Superior temporal gyrus (tissue), 1 donor: ENCODE measurements around the gene UBE3B.

Experiments
- DNase-seq: peaks from one replicate; pipeline ENCODE4 v3.0.0-alpha.2; 2016; ENCODE audit errors: extremely low spot score

UBE3B gene

GRCh38 chr12:109494348-109494881, 17.0 kb downstream of the UBE3B start:
- DNase-seq: no peak

- no peak for DNase-seq
Measured at GRCh38 chr12:109495012-109495411, 17.6 kb downstream of the UBE3B start.

DNA sequence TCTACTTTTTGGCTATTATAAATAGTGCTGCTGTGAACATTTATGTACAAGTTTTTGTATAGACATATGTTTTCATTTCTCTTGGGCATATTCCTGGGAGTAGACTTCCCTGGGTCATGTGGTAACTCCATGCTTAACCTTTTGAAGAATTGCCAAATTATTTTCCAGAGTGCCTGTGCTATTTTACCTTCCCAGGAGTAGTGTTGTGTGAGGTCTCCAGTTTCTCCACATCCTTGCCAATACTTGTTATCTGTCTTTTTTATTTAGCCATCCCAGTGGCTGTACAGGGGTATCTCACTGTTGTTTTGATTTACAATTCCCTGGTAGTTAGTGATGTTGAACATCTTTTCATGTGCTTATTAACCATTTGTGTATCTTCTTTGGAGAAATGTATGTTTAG, 18.9 kb downstream of the UBE3B start:
- DNase-seq: no peak

DNA sequence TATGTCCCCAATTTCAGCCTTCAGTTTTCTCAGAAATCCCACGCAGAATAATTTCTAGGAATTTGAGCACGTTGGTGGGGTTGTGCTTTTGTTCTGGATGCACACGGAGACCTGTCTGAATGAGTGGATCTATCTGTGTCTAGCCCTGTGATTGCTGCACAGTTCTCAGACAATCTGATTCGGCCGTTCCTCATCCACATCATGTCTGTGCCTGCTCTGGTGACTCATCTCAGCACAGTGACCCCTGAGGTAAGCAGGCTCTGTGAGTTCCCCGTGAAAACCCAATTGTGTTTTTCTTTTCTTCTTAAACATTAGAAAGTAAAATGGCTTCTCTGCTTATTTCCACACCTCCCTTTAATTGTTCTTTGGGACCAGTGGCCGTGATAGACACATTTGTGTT, 20.2 kb downstream of the UBE3B start:
- DNase-seq: no peak

- DNase-seq: no peak
Measured at GRCh38 chr12:109500406-109501185, 23.2 kb downstream of the UBE3B start.

GRCh38 chr12:109501299-109501698, 23.9 kb downstream of the UBE3B start:
- DNase-seq: no peak

- no peak for DNase-seq
Measured at GRCh38 chr12:109502332-109502731, 24.9 kb downstream of the UBE3B start.

GRCh38 chr12:109503611-109504010, 26.2 kb downstream of the UBE3B start:
- DNase-seq: peak; percentile 79

GRCh38 chr12:109504068-109504467, 26.6 kb downstream of the UBE3B start:
- DNase-seq: no peak

GRCh38 chr12:109510196-109510595, 32.8 kb downstream of the UBE3B start:
- no peak for DNase-seq

DNA sequence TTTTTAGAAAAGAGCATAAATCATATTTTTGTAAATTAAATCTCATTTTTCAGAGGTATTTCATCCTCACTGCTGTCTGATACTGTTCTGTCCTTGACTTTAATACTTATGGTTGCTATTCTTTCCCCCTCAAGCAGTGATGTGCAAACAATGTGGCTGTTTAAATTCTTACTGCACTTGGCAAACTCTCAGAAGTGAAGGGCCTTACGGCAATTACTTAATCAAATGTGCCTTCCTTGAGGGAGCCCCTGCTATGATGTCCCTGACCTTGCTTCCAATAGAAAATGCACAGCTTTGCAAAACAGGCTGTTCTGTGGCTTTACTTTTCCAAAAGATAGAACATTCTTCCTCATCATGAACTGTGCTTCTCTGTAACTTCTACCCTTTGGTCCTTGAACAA, 35.2 kb downstream of the UBE3B start:
- DNase-seq: no peak

- DNase-seq: no peak
Measured at GRCh38 chr12:109513051-109513450, 35.6 kb downstream of the UBE3B start.

- no peak for DNase-seq
Measured at GRCh38 chr12:109513977-109514376, 36.5 kb downstream of the UBE3B start.

GRCh38 chr12:109517619-109518018, 40.2 kb downstream of the UBE3B start:
- DNase-seq: no peak

- DNase-seq: peak; percentile 96
Measured at GRCh38 chr12:109518820-109519665, 41.6 kb downstream of the UBE3B start.

GRCh38 chr12:109519787-109520186, 42.4 kb downstream of the UBE3B start:
- DNase-seq: no peak

- DNase-seq: no peak
Measured at GRCh38 chr12:109521831-109522230, 44.4 kb downstream of the UBE3B start.

- DNase-seq: peak; percentile 31
Measured at GRCh38 chr12:109523071-109523470, 45.6 kb downstream of the UBE3B start.

DNA sequence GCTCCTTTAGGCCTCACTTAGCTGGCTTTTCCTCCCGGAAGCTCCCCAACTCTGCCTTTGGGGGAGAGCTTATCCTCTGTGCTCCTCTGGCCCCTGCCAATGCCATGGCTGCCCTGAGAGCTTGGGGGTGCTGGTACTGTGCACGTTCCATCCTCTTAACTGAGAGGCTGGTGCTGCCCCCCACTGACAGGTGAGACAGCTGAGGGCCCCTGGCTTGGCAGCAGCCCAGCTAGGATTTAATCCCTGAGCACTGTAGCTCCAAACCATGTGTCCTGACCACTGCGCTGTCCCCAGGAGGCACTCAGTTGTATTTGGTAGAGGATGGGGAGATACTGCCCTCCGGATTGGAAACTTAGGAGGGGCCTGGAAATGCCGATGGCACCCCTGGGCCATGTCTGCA, 46.1 kb downstream of the UBE3B start:
- no peak for DNase-seq

- no peak for DNase-seq
Measured at GRCh38 chr12:109524466-109525278, 47.2 kb downstream of the UBE3B start.

- DNase-seq: no peak
Measured at GRCh38 chr12:109525279-109525585, 47.8 kb downstream of the UBE3B start.

GRCh38 chr12:109527489-109528123, 50.2 kb downstream of the UBE3B start:
- DNase-seq: no peak
